Measurements from ENCODE around the gene STPG3.

STPG3 gene

GRCh38 chr9:137222190-137223077 is 28.7 kb upstream of the STPG3 start, which contains the start of gene RNF208:
RNF208 (minus strand) TSS chr9:137222240; CDS start chr9:137221212, 1,028 bp downstream.
- DNase-seq = no peak

- DNase-seq = peak; percentile 98
Measured at GRCh38 chr9:137223078-137223970, 27.8 kb upstream of the STPG3 start.

GRCh38 chr9:137224830-137225694 is 26.0 kb upstream of the STPG3 start, which contains the start of gene CYSRT1:
CYSRT1 (plus strand) TSS chr9:137225174; CDS start chr9:137225622, 448 bp downstream.
- no peak for DNase-seq

- DNase-seq = no peak
Measured at GRCh38 chr9:137225699-137226331, 25.3 kb upstream of the STPG3 start.

GRCh38 chr9:137226338-137227053 is 24.6 kb upstream of the STPG3 start:
- DNase-seq = no peak

- DNase-seq = peak; percentile 60
Measured at GRCh38 chr9:137227054-137227852, 23.8 kb upstream of the STPG3 start, which contains the start of gene RNF224. RNF224 (plus strand) TSS chr9:137227502; CDS start chr9:137228336, 834 bp downstream.

- no peak for DNase-seq
Measured at GRCh38 chr9:137227853-137228505, 23.1 kb upstream of the STPG3 start.

- DNase-seq = no peak
Measured at GRCh38 chr9:137228506-137228967, 22.5 kb upstream of the STPG3 start.

GRCh38 chr9:137228968-137229896 is 21.9 kb upstream of the STPG3 start:
- DNase-seq = no peak

GRCh38 chr9:137229903-137230704 is 21.0 kb upstream of the STPG3 start:
- no peak for DNase-seq

- DNase-seq = no peak
Measured at GRCh38 chr9:137230705-137231371, 20.2 kb upstream of the STPG3 start, which contains the start of gene SLC34A3. SLC34A3 (plus strand) TSS chr9:137230901; CDS start chr9:137231703, 802 bp downstream.

- DNase-seq = no peak
Measured at GRCh38 chr9:137231372-137232039, 19.6 kb upstream of the STPG3 start.

GRCh38 chr9:137232101-137232500 is 19.0 kb upstream of the STPG3 start:
- no peak for DNase-seq

- DNase-seq = no peak
Measured at GRCh38 chr9:137232510-137232909, 18.6 kb upstream of the STPG3 start.

- DNase-seq = no peak
Measured at GRCh38 chr9:137233143-137233980, 17.7 kb upstream of the STPG3 start.

Measured in NCI-H1092 (cell line).